ENCODE measurements around the gene JAG1.

DNA sequence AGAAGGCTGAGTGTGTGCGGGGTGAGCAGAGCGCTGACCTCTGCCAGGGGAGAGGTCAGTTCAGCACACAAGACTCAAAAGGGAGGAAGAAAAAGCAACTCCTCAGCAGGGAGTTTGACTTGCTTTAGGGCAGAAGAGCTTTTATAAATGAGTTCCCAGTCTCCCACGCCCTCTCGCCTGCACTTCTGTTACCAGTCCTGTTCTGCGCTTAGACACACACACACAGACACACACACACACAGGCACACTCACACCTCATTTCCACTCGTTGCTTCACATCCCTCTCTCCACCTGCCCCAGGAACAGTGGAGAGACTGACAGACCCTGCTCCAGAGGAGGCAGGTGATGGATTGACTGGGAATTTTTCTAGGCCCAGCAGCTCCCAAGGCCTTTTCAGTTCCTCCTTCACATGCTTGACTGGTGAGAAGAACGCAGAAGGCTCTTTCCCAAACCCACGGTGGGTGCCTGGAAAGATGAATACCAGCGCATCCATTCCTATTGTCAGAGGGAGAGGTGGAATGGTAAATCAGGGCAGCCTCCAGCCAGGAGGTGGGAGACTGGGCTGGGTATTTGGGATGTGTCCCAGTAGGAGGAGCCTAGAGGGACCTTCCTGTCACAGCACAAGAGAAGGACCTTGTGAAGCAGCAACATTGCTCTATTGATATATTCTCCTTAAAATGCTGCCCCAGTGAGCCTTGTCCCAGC is 43.7 kb downstream of the JAG1 start:
- TF ChIP-seq, protein P1, sequence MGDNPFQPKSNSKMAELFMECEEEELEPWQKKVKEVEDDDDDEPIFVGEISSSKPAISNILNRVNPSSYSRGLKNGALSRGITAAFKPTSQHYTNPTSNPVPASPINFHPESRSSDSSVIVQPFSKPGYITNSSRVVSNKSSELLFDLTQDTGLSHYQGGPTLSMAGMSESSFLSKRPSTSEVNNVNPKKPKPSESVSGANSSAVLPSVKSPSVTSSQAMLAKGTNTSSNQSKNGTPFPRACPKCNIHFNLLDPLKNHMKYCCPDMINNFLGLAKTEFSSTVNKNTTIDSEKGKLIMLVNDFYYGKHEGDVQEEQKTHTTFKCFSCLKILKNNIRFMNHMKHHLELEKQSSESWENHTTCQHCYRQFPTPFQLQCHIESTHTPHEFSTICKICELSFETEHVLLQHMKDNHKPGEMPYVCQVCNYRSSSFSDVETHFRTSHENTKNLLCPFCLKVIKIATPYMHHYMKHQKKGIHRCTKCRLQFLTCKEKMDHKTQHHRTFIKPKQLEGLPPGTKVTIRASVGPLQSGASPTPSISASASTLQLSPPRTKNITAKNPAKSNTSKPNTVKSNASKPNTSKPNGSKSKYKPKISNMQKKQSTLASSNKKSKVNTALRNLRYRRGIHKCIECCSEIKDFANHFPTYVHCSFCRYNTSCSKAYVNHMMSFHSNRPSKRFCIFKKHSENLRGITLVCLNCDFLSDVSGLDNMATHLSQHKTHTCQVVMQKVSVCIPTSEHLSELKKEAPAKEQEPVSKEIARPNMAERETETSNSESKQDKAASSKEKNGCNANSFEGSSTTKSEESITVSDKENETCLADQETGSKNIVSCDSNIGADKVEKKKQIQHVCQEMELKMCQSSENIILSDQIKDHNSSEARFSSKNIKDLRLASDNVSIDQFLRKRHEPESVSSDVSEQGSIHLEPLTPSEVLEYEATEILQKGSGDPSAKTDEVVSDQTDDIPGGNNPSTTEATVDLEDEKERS (tag by site-specific recombination; IDR thresholded peaks at IDR 0.05): no peak
- TF ChIP-seq GLIS2 (tag by site-specific recombination; IDR thresholded peaks at IDR 0.05) (no peak), ZNF677 (tag by site-specific recombination; IDR thresholded peaks at IDR 0.05) (no peak), ZNF558 (tag by site-specific recombination; IDR thresholded peaks at IDR 0.05) (no peak), ZSCAN23 (tag by site-specific recombination; IDR thresholded peaks at IDR 0.05) (no peak), ZNF629 (tag by site-specific recombination; IDR thresholded peaks at IDR 0.05) (no peak)
- TF ChIP-seq, protein P2, sequence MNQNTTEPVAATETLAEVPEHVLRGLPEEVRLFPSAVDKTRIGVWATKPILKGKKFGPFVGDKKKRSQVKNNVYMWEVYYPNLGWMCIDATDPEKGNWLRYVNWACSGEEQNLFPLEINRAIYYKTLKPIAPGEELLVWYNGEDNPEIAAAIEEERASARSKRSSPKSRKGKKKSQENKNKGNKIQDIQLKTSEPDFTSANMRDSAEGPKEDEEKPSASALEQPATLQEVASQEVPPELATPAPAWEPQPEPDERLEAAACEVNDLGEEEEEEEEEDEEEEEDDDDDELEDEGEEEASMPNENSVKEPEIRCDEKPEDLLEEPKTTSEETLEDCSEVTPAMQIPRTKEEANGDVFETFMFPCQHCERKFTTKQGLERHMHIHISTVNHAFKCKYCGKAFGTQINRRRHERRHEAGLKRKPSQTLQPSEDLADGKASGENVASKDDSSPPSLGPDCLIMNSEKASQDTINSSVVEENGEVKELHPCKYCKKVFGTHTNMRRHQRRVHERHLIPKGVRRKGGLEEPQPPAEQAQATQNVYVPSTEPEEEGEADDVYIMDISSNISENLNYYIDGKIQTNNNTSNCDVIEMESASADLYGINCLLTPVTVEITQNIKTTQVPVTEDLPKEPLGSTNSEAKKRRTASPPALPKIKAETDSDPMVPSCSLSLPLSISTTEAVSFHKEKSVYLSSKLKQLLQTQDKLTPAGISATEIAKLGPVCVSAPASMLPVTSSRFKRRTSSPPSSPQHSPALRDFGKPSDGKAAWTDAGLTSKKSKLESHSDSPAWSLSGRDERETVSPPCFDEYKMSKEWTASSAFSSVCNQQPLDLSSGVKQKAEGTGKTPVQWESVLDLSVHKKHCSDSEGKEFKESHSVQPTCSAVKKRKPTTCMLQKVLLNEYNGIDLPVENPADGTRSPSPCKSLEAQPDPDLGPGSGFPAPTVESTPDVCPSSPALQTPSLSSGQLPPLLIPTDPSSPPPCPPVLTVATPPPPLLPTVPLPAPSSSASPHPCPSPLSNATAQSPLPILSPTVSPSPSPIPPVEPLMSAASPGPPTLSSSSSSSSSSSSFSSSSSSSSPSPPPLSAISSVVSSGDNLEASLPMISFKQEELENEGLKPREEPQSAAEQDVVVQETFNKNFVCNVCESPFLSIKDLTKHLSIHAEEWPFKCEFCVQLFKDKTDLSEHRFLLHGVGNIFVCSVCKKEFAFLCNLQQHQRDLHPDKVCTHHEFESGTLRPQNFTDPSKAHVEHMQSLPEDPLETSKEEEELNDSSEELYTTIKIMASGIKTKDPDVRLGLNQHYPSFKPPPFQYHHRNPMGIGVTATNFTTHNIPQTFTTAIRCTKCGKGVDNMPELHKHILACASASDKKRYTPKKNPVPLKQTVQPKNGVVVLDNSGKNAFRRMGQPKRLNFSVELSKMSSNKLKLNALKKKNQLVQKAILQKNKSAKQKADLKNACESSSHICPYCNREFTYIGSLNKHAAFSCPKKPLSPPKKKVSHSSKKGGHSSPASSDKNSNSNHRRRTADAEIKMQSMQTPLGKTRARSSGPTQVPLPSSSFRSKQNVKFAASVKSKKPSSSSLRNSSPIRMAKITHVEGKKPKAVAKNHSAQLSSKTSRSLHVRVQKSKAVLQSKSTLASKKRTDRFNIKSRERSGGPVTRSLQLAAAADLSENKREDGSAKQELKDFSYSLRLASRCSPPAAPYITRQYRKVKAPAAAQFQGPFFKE (tag by site-specific recombination; IDR thresholded peaks at IDR 0.05; ENCODE audit: borderline replicate concordance): no peak
- TF ChIP-seq, protein P3, sequence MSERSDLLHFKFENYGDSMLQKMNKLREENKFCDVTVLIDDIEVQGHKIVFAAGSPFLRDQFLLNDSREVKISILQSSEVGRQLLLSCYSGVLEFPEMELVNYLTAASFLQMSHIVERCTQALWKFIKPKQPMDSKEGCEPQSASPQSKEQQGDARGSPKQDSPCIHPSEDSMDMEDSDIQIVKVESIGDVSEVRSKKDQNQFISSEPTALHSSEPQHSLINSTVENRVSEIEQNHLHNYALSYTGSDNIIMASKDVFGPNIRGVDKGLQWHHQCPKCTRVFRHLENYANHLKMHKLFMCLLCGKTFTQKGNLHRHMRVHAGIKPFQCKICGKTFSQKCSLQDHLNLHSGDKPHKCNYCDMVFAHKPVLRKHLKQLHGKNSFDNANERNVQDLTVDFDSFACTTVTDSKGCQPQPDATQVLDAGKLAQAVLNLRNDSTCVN (tag by site-specific recombination; optimal IDR thresholded peaks at IDR 0.05): no peak

Measured in HEK293 (cell line).